A549 (cell line): ENCODE data around the gene ZNF865. TPM values are rescaled to one million over a fixed set of nuclear protein-coding genes. Genes with fewer than 3 reads are reported as not detected.

ENCODE experiments used
- ATAC-seq, 2 experiments: fragments of 200-7000 bp in 1 of 2; fragments of >200 bp in 1 of 2; cut with Nextera tagmentation in 1 of 2; cut with Tn5 transposase in 1 of 2; 3 replicates each; pipeline versions ENCODE4 v1.8.0 to v1.9.1; 2018 to 2020; ENCODE audit warnings: mild to moderate bottlenecking in 1 of 2, moderate library complexity in 1 of 2
- CTCF ChIA-PET: fragments of 300-600 bp; sonication (Branson Sonifier 250); formaldehyde crosslinking; extraction: SDS; loops from one replicate; lab custom pipeline; 2021; ENCODE audit warnings: antibody characterized with exemption, inconsistent platforms; lab: Yijun Ruan, JAX
- POLR2A ChIA-PET: fragments of 350-600 bp; formaldehyde crosslinking; extraction: SDS; loops from one replicate; lab custom pipeline; 2021; ENCODE audit warnings: antibody characterized with exemption, inconsistent platforms; lab: Yijun Ruan, JAX
- DNase-seq, 2 experiments: peaks; one replicate each; pipeline versions ENCODE4 v3.0.0 to v3.0.0-alpha.2; 2011 to 2016; ENCODE audit warnings: low read depth in 1 of 2, low spot score in 1 of 2
- FAIRE-seq: peaks from 2 replicates; lab custom pipeline; 2011; peaks lifted over from hg19 to GRCh38; lab: Jason Lieb, UNC
- H3K27ac ChIP-seq, 2 experiments: fragments of >200 bp; sonication (Bioruptor Twin); formaldehyde crosslinking; 3 replicates each; pipeline ENCODE4 v1.5.1; 2016 to 2017
- H3K4me1 ChIP-seq: fragments of >200 bp; sonication (Bioruptor Twin); formaldehyde crosslinking; 3 replicates; pipeline ENCODE4 v1.6.1; 2016
- H3K4me2 ChIP-seq: fragments of >200 bp; sonication (Bioruptor Twin); formaldehyde crosslinking; 3 replicates; pipeline ENCODE4 v1.6.1; 2016
- H3K4me3 ChIP-seq: fragments of >200 bp; sonication (Bioruptor Twin); formaldehyde crosslinking; 3 replicates; pipeline ENCODE4 v1.5.1; 2016
- H3K9me3 ChIP-seq: fragments of >200 bp; sonication (Bioruptor Twin); formaldehyde crosslinking; 3 replicates; pipeline ENCODE4 v1.6.1; 2016
- BCL3 ChIP-seq: fragments of >200 bp; sonication (Bioruptor Twin); formaldehyde crosslinking; IDR thresholded peaks from 3 replicates; pipeline ENCODE4 v1.6.1; 2016
- CBX2 ChIP-seq: fragments of 200-600 bp; sonication (generic); IDR thresholded peaks from 2 replicates; pipeline ENCODE4 v1.6.1; 2016; ENCODE audit warnings: low read depth, mild to moderate bottlenecking, borderline replicate concordance
- CBX8 ChIP-seq: fragments of 200-600 bp; sonication (generic); IDR thresholded peaks from 2 replicates; pipeline ENCODE4 v1.6.1; 2016
- CEBPB ChIP-seq, 2 experiments: fragments of >200 bp in 1 of 2; sonication (Bioruptor Twin) in 1 of 2; formaldehyde crosslinking in 1 of 2; IDR thresholded peaks; 2 replicates each; pipeline ENCODE4 v1.6.1; 2012 to 2016
- CHD2 ChIP-seq: fragments of 150-350 bp; IDR thresholded peaks from 2 replicates; pipeline ENCODE4 v1.6.1; 2014; ENCODE audit warnings: low read length; ENCODE audit not compliant: partially characterized antibody
- CHD4 ChIP-seq: fragments of 200-600 bp; sonication (generic); IDR thresholded peaks from 2 replicates; pipeline ENCODE4 v1.6.1; 2016; ENCODE audit warnings: antibody characterized with exemption, mild to moderate bottlenecking, borderline replicate concordance
- E2F6 ChIP-seq: IDR thresholded peaks from 2 replicates; pipeline ENCODE4 v1.6.1; 2012; ENCODE audit warnings: low read depth, borderline replicate concordance
- EHF ChIP-seq: fragments of 250-450 bp; sonication (Bioruptor Pico); IDR thresholded peaks from 2 replicates; pipeline ENCODE4 v1.5.0; 2020; ENCODE audit warnings: mild to moderate bottlenecking
- ELK1 ChIP-seq: fragments of 150-350 bp; IDR thresholded peaks from 2 replicates; pipeline ENCODE4 v1.6.1; 2014; ENCODE audit warnings: low read depth, mild to moderate bottlenecking, low read length
- EP300 ChIP-seq, 2 experiments: fragments of >200 bp; sonication (Bioruptor Twin); formaldehyde crosslinking; IDR thresholded peaks; 2 replicates in 1 of 2; 3 replicates in 1 of 2; pipeline ENCODE4 v1.6.1; 2016 to 2017
- ESRRA ChIP-seq: fragments of 150-350 bp; IDR thresholded peaks from 2 replicates; pipeline ENCODE4 v1.6.1; 2014; ENCODE audit warnings: mild to moderate bottlenecking, low read length, borderline replicate concordance
- GATA3 ChIP-seq: IDR thresholded peaks from 2 replicates; pipeline ENCODE4 v1.6.1; 2012; ENCODE audit warnings: borderline replicate concordance
- HDAC2 ChIP-seq: fragments of 200-600 bp; sonication (generic); IDR thresholded peaks from 2 replicates; pipeline ENCODE4 v1.6.1; 2016
- HMGXB4 ChIP-seq: fragments of 250-450 bp; sonication (Bioruptor Pico); IDR thresholded peaks from 2 replicates; pipeline ENCODE4 v1.5.0; 2021; ENCODE audit warnings: mild to moderate bottlenecking, moderate library complexity, borderline replicate concordance
- HOXB13 ChIP-seq: fragments of 250-450 bp; sonication (Bioruptor Pico); IDR thresholded peaks from 2 replicates; pipeline ENCODE4 v1.5.0; 2020; ENCODE audit warnings: low read depth, mild to moderate bottlenecking, moderate library complexity
- HOXB5 ChIP-seq: fragments of 250-450 bp; sonication (Bioruptor Pico); IDR thresholded peaks from 2 replicates; pipeline ENCODE4 v1.5.0; 2020; ENCODE audit warnings: mild to moderate bottlenecking, moderate library complexity
- JUN ChIP-seq, 2 experiments: fragments of >200 bp; sonication (Bioruptor Twin); formaldehyde crosslinking; IDR thresholded peaks; 2 replicates in 1 of 2; 3 replicates in 1 of 2; pipeline ENCODE4 v1.6.1; 2016 to 2017
- KDM5A ChIP-seq: fragments of 200-600 bp; sonication (generic); IDR thresholded peaks from 2 replicates; pipeline ENCODE4 v1.6.1; 2016; ENCODE audit warnings: antibody characterized with exemption, mild to moderate bottlenecking
- MYC ChIP-seq: IDR thresholded peaks from 2 replicates; pipeline ENCODE4 v1.6.1; 2012; ENCODE audit warnings: mild to moderate bottlenecking, inconsistent platforms, low read length, improper control_type of control experiment, borderline replicate concordance
- NFE2L2 ChIP-seq: fragments of 150-350 bp; conservative IDR thresholded peaks from 2 replicates; pipeline ENCODE4 v1.6.1; 2014; ENCODE audit warnings: low read length
- NPAS2 ChIP-seq: fragments of 250-450 bp; sonication (Bioruptor Pico); IDR thresholded peaks from 2 replicates; pipeline ENCODE4 v1.8.0; 2022; ENCODE audit warnings: mild to moderate bottlenecking, moderate library complexity, borderline replicate concordance
- PBX3 ChIP-seq: IDR thresholded peaks from 2 replicates; pipeline ENCODE4 v1.6.1; 2012
- PHF8 ChIP-seq: fragments of 200-600 bp; sonication (generic); IDR thresholded peaks from 2 replicates; pipeline ENCODE4 v1.6.1; 2016; ENCODE audit warnings: low read depth, mild to moderate bottlenecking, antibody characterized with exemption, moderate library complexity, borderline replicate concordance
- POLR2A ChIP-seq: IDR thresholded peaks from 2 replicates; pipeline ENCODE4 v1.6.1; 2012; ENCODE audit warnings: mild to moderate bottlenecking, low read length
- RAD21 ChIP-seq, 2 experiments: fragments of >200 bp in 1 of 2; sonication (Bioruptor Twin) in 1 of 2; formaldehyde crosslinking in 1 of 2; IDR thresholded peaks in 1 of 2; conservative IDR thresholded peaks in 1 of 2; 2 replicates in 1 of 2; 3 replicates in 1 of 2; pipeline ENCODE4 v1.6.1; 2012 to 2018; ENCODE audit warnings: inconsistent platforms in 1 of 2
- RARB ChIP-seq: fragments of 250-450 bp; sonication (Bioruptor Pico); IDR thresholded peaks from 2 replicates; pipeline ENCODE4 v1.8.0; 2021; ENCODE audit warnings: mild to moderate bottlenecking, moderate library complexity
- RCOR1 ChIP-seq: fragments of 150-350 bp; IDR thresholded peaks from 2 replicates; pipeline ENCODE4 v1.6.1; 2014; ENCODE audit warnings: antibody characterized with exemption, low read length, low read depth
- RNF2 ChIP-seq: fragments of 200-600 bp; sonication (generic); IDR thresholded peaks from 2 replicates; pipeline ENCODE4 v1.6.1; 2016; ENCODE audit warnings: low read depth, mild to moderate bottlenecking, antibody characterized with exemption, moderate library complexity, borderline replicate concordance
- SREBF2 ChIP-seq: fragments of 450-650 bp; IDR thresholded peaks from 2 replicates; pipeline ENCODE4 v1.6.1; 2014; ENCODE audit warnings: mild to moderate bottlenecking, moderate library complexity
- TFCP2L1 ChIP-seq: fragments of 250-450 bp; sonication (Bioruptor Pico); IDR thresholded peaks from 2 replicates; pipeline ENCODE4 v1.5.0; 2021; ENCODE audit warnings: mild to moderate bottlenecking
- TP53 ChIP-seq: fragments of 250-450 bp; sonication (Bioruptor Pico); IDR thresholded peaks from 2 replicates; pipeline ENCODE4 v1.5.0; 2021; ENCODE audit warnings: mild to moderate bottlenecking, moderate library complexity
- USF2 ChIP-seq: fragments of 450-650 bp; IDR thresholded peaks from 2 replicates; pipeline ENCODE4 v1.6.1; 2014; ENCODE audit warnings: antibody characterized with exemption
- ZC3H11A ChIP-seq: fragments of 450-650 bp; IDR thresholded peaks from 2 replicates; pipeline ENCODE4 v1.6.1; 2014; ENCODE audit warnings: antibody characterized with exemption, mild to moderate bottlenecking
- ZFP36 ChIP-seq: fragments of 450-650 bp; IDR thresholded peaks from 2 replicates; pipeline ENCODE4 v1.6.1; 2014; ENCODE audit warnings: borderline replicate concordance; ENCODE audit not compliant: partially characterized antibody
- ZSCAN20 ChIP-seq: fragments of 250-450 bp; sonication (Bioruptor Pico); IDR thresholded peaks from 2 replicates; pipeline ENCODE4 v1.8.0; 2022; ENCODE audit warnings: mild to moderate bottlenecking, moderate library complexity
- WGBS: methylation state at CpG from one replicate; pipeline ENCODE4 v1.1.6; 2017; ENCODE audit errors: missing lambda C conversion rate; 5-methylcytosine and 5-hydroxymethylcytosine counted together
- polyA plus RNA-seq, 4 experiments: library from polyadenylated mRNA; depleted of rRNA in 3 of 4; stranded (reverse); fragments of >200 nt; fragmentation: RNase III in 1 of 4; extraction: RNeasy Plus Mini Kit Qiagen cat#74134 plus additional on column Dnase treatment in 1 of 4; gene quantifications; 2 replicates in 3 of 4; 3 replicates in 1 of 4; pipeline ENCODE4 v1.2.3, GENCODE V29; 2011 to 2017

The ZNF865 gene
- polyA plus RNA-seq, 2 of the 4 experiments (the other 2 are of a cell fraction), result 2.1 to 7.9 TPM

GRCh38 chr19:55598719-55599467 lies 6.6 kb upstream of the ZNF865 start:
- DNase-seq (peak; percentile 91 to 99), FAIRE-seq (no peak), ATAC-seq (peak; percentile 55 to 78)
- H3K4me2 ChIP-seq, result peak overlapping the region; percentile 43
- peak overlapping the region; percentile 69 for H3K4me3 ChIP-seq
- no peaks in the 10 kb centered on the region for H3K9me3 ChIP-seq
- peaks cover 15% of the 10 kb centered on the region for H3K4me1 ChIP-seq
- ChIA-PET CTCF (interaction anchor here (0.6 to 16.7 kb wide), 14 partner anchors 8 to 466 kb away, joined by 3 to 348 read pairs (median 3); partner anchors contain the start of gene ZNF784), POLR2A (interaction anchor here (0.5 to 2.7 kb wide), 34 partner anchors 9 to 457 kb away, joined by 3 to 44 read pairs (median 5); partner anchors contain the start of genes HSPBP1, ISOC2, KMT5C and NAT14)
- peak overlapping the region; percentile 95 to 96 for H3K27ac ChIP-seq
- WGBS, result 7% methylated on average over 19 of the region's 26 CpGs
- peak; percentile 82; the same call in 1 of the 2 replicates for TF ChIP-seq PHF8
- TF ChIP-seq USF2, result no peak
- peak; percentile 75 for TF ChIP-seq HOXB5 (CRISPR knock-in tag)
- TF ChIP-seq RARB (CRISPR knock-in tag), result no peak
- TF ChIP-seq CEBPB (IDR thresholded peaks at IDR 0.05), result no peak; a peak in 1 of 4 replicates
- no peak for TF ChIP-seq ELK1
- TF ChIP-seq CHD2, result no peak
- 0 out of 2 replicates have a peak, but pooled peaks have one; percentile 34 for TF ChIP-seq PBX3
- TF ChIP-seq KDM5A, result peak; percentile 74
- TF ChIP-seq CBX8, result no peak
- TF ChIP-seq ZFP36, result no peak
- TF ChIP-seq NPAS2, result no peak
- TF ChIP-seq SREBF2, result no peak
- no peak for TF ChIP-seq ESRRA
- TF ChIP-seq POLR2A, result no peak
- no peak for TF ChIP-seq HDAC2
- TF ChIP-seq E2F6, result no peak
- no peak for TF ChIP-seq GATA3
- TF ChIP-seq ZC3H11A, result no peak
- no peak; the same call in 1 of the 2 replicates for TF ChIP-seq MYC
- no peak for TF ChIP-seq TFCP2L1
- no peak for TF ChIP-seq EHF (CRISPR knock-in tag)
- peak in 1 of 2 experiments; percentile 90; a peak in 2 of 5 replicates for TF ChIP-seq JUN (IDR thresholded peaks at IDR 0.05)
- no peak for TF ChIP-seq CHD4
- TF ChIP-seq HMGXB4 (CRISPR knock-in tag), result no peak
- no peak for TF ChIP-seq RNF2
- TF ChIP-seq HOXB13, result no peak
- 0 out of 2 replicates have a peak, but pooled peaks have one; percentile 39 for TF ChIP-seq TP53 (CRISPR knock-in tag)
- TF ChIP-seq BCL3, result no peak; the same call in 2 of the 3 replicates
- TF ChIP-seq RAD21 (conservative IDR thresholded peaks at IDR 0.05 in 1 of 2, IDR thresholded peaks at IDR 0.05 in 1 of 2), result peak; percentile 1 to 41; a peak in 2 of 5 replicates
- no peak for TF ChIP-seq CBX2
- no peak for TF ChIP-seq EP300 (IDR thresholded peaks at IDR 0.05)
- no peak for TF ChIP-seq NFE2L2
- TF ChIP-seq RCOR1, result no peak
- no peak for TF ChIP-seq ZSCAN20 (CRISPR knock-in tag)
